GM23338 (cell line): ENCODE results near the gene FRMD1. TPM values are rescaled to one million over a fixed set of nuclear protein-coding genes. Genes with fewer than 3 reads are reported as not detected.
A peak's percentile ranks its signal among the peaks of the same experiment; 100 is the strongest.

Experiments
- ATAC-seq: fragments of 200-7000 bp; cut with Tn5 transposase; 3 replicates; pipeline ENCODE4 v1.9.1; 2020
- DNase-seq: peaks from one replicate; pipeline ENCODE4 v3.0.0-alpha.2; 2015; ENCODE audit warnings: low spot score
- H2AFZ ChIP-seq: fragments of 200-600 bp; sonication (generic); 2 replicates; pipeline ENCODE4 v1.8.0; 2016; ENCODE audit warnings: antibody characterized with exemption, mild to moderate bottlenecking, moderate library complexity
- H3F3A ChIP-seq: fragments of 200-600 bp; sonication (generic); replicated peaks from 2 replicates; pipeline ENCODE4 v1.8.0; 2017; ENCODE audit warnings: antibody characterized with exemption, mixed run types, low read depth
- H3K27ac ChIP-seq: fragments of 200-600 bp; sonication (generic); 2 replicates; pipeline ENCODE4 v1.6.1; 2016; ENCODE audit warnings: low read depth
- H3K27me3 ChIP-seq: fragments of 200-600 bp; sonication (generic); 2 replicates; pipeline ENCODE4 v1.8.0; 2016; ENCODE audit warnings: mild to moderate bottlenecking, mixed run types, moderate library complexity; ENCODE audit not compliant: insufficient read depth
- H3K36me3 ChIP-seq: fragments of 200-600 bp; sonication (generic); 2 replicates; pipeline ENCODE4 v1.8.0; 2016; ENCODE audit warnings: mild to moderate bottlenecking; ENCODE audit not compliant: insufficient read depth
- H3K4me1 ChIP-seq: fragments of 200-600 bp; sonication (generic); 2 replicates; pipeline ENCODE4 v1.8.0; 2016; ENCODE audit warnings: mild to moderate bottlenecking, moderate library complexity; ENCODE audit not compliant: insufficient read depth
- H3K4me2 ChIP-seq: fragments of 200-600 bp; sonication (generic); 2 replicates; pipeline ENCODE4 v1.7.1; 2017; ENCODE audit warnings: mixed run types
- H3K4me3 ChIP-seq: fragments of 200-600 bp; sonication (generic); 2 replicates; pipeline ENCODE4 v1.6.1; 2016; ENCODE audit warnings: mixed run types
- H3K79me2 ChIP-seq: fragments of 200-600 bp; sonication (generic); replicated peaks from 2 replicates; pipeline ENCODE4 v1.8.0; 2017; ENCODE audit warnings: mild to moderate bottlenecking; ENCODE audit not compliant: insufficient read depth
- H3K9me2 ChIP-seq: fragments of 200-600 bp; sonication (generic); 2 replicates; pipeline ENCODE4 v1.8.0; 2017; ENCODE audit not compliant: insufficient read depth
- H4K20me1 ChIP-seq: fragments of 200-600 bp; sonication (generic); replicated peaks from 2 replicates; pipeline ENCODE4 v1.8.0; 2017; ENCODE audit warnings: mild to moderate bottlenecking; ENCODE audit not compliant: insufficient read depth
- H3K27ac Mint-ChIP-seq: 2 replicates; pipeline ENCODE4 v1.8.0; 2020; ENCODE audit warnings: inconsistent platforms, mild to moderate bottlenecking, moderate library complexity, mixed read lengths
- H3K27me3 Mint-ChIP-seq: 3 replicates; pipeline ENCODE4 v1.8.0; 2022; ENCODE audit warnings: low read depth, mild to moderate bottlenecking, moderate library complexity, mixed read lengths, inconsistent platforms; ENCODE audit not compliant: insufficient read depth, poor library complexity
- H3K36me3 Mint-ChIP-seq: 3 replicates; pipeline ENCODE4 v1.8.0; 2021; ENCODE audit warnings: low read depth, mild to moderate bottlenecking, inconsistent platforms, moderate library complexity, mixed read lengths
- H3K4me1 Mint-ChIP-seq: 3 replicates; pipeline ENCODE4 v1.8.0; 2020; ENCODE audit warnings: mild to moderate bottlenecking, inconsistent platforms, mixed read lengths
- H3K4me3 Mint-ChIP-seq: 3 replicates; pipeline ENCODE4 v1.8.0; 2021; ENCODE audit warnings: moderate library complexity, mild to moderate bottlenecking, inconsistent platforms, mixed read lengths
- H3K9me3 Mint-ChIP-seq: 3 replicates; pipeline ENCODE4 v1.8.0; 2020; ENCODE audit warnings: moderate library complexity, mild to moderate bottlenecking, inconsistent platforms, mixed read lengths
- CREB1 ChIP-seq: fragments of 250-450 bp; sonication (Bioruptor Pico); IDR thresholded peaks from 2 replicates; pipeline ENCODE4 v1.5.0; 2020; ENCODE audit warnings: low read depth, mild to moderate bottlenecking, moderate library complexity
- EZH2 ChIP-seq: fragments of 200-600 bp; sonication (generic); IDR thresholded peaks from one replicate; pipeline ENCODE4 v1.8.0; 2017; ENCODE audit warnings: antibody characterized with exemption, mild to moderate bottlenecking, low read depth; ENCODE audit not compliant: unreplicated experiment
- EZH2phosphoT487 ChIP-seq: fragments of 200-600 bp; sonication (generic); IDR thresholded peaks from one replicate; pipeline ENCODE4 v1.8.1; 2018; ENCODE audit warnings: antibody characterized with exemption; ENCODE audit not compliant: unreplicated experiment
- JUNB ChIP-seq: IDR thresholded peaks from one replicate; pipeline ENCODE4 v1.6.1; 2016; ENCODE audit warnings: antibody characterized with exemption; ENCODE audit not compliant: unreplicated experiment
- NANOG ChIP-seq: IDR thresholded peaks from 2 replicates; pipeline ENCODE4 v1.6.1; 2016; ENCODE audit warnings: antibody characterized with exemption, borderline replicate concordance
- POLR2AphosphoS5 ChIP-seq: IDR thresholded peaks from 2 replicates; pipeline ENCODE4 v1.6.1; 2016; ENCODE audit warnings: antibody characterized with exemption, low read depth
- STAT1 ChIP-seq: IDR thresholded peaks from one replicate; pipeline ENCODE4 v1.6.1; 2016; ENCODE audit warnings: antibody characterized with exemption; ENCODE audit not compliant: unreplicated experiment
- ZNF114 ChIP-seq: fragments of 250-450 bp; sonication (Bioruptor Pico); IDR thresholded peaks from 2 replicates; pipeline ENCODE4 v1.5.0; 2020; ENCODE audit warnings: mild to moderate bottlenecking, moderate library complexity
- ZNF331 ChIP-seq: fragments of 250-450 bp; sonication (Bioruptor Pico); IDR thresholded peaks from 2 replicates; pipeline ENCODE4 v1.5.0; 2020; ENCODE audit warnings: low read depth, mild to moderate bottlenecking, moderate library complexity
- polyA plus RNA-seq: library from polyadenylated mRNA; unstranded; fragments of >200 nt; fragmentation: Nextera tagmentation; extraction: Ambion mirVana; gene quantifications from 2 replicates; pipeline ENCODE4 v1.2.1, GENCODE V29; 2016
- total RNA-seq: library from RNA; depleted of rRNA; stranded (reverse); fragments of >200 nt; shearing (Covaris generic); gene quantifications from 2 replicates; pipeline ENCODE4 v1.2.3, GENCODE V29; 2014
- TF ChIP-seq, protein P1 (sequence below): IDR thresholded peaks from one replicate; pipeline ENCODE4 v1.6.1; 2018; ENCODE audit warnings: antibody characterized with exemption; ENCODE audit not compliant: unreplicated experiment
- TF ChIP-seq, protein P2 (sequence below), 2 experiments: fragments of 200-600 bp in 1 of 2; sonication (generic) in 1 of 2; conservative IDR thresholded peaks; 2 replicates each; pipeline versions ENCODE4 v1.5.1 to v1.6.1; 2016 to 2017; ENCODE audit warnings: antibody characterized with exemption in 2 of 2, low read depth in 2 of 2, mild to moderate bottlenecking in 2 of 2, moderate library complexity in 1 of 2
- TF ChIP-seq, protein P3 (sequence below): fragments of 250-450 bp; sonication (Bioruptor Pico); IDR thresholded peaks from 2 replicates; pipeline ENCODE4 v1.5.0; 2020; ENCODE audit warnings: mild to moderate bottlenecking, moderate library complexity
- TF ChIP-seq, protein P4 (sequence below): IDR thresholded peaks from 2 replicates; pipeline ENCODE4 v1.6.1; 2016; ENCODE audit warnings: antibody characterized with exemption

Gene FRMD1
- total and polyA plus RNA-seq, 2 experiments from 2014 or later, result 1.0 to 2.0 TPM

DNA sequence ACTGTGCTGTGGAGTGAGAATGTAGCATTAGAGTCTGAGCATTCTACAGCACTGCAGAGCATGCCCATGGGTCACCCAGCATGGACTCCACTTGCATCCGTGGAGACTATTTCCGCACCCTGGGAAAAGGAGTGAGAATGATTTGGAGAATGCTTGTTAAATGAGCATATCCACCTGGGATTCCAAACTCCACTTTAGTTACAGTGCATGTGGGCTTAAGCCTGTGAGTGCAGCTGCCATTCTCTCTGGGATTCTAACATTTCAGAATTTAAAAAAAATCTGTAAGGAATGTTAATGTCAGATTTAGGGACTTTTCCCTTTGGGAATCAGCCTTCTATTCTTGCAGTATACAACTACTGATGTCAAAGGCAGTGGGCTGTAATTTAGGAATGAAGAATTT, 48.1 kb downstream of the FRMD1 start:
- Mint-ChIP-seq H3K36me3 (no peaks in the 10 kb centered on the region; the same call in 2 of the 3 replicates), H3K27me3 (peaks cover 14% of the 10 kb centered on the region), H3K4me3 (no peak overlapping the region), H3K4me1 (peaks cover 27% of the 10 kb centered on the region), H3K9me3 (peaks cover 8% of the 10 kb centered on the region), H3K27ac (no peak overlapping the region)
- Histone ChIP-seq H4K20me1 (no peaks in the 10 kb centered on the region), H3K4me1 (peaks cover 26% of the 10 kb centered on the region), H3K4me3 (no peak overlapping the region), H3K27ac (no peak overlapping the region), H3K79me2 (no peaks in the 10 kb centered on the region), H3F3A (peaks cover 11% of the 10 kb centered on the region; the same call in 1 of the 2 replicates), H2AFZ (no peak overlapping the region; the same call in 1 of the 2 replicates), H3K4me2 (0 out of 2 replicates have a peak overlapping the region, but pooled peaks have one; percentile 25), H3K36me3 (no peaks in the 10 kb centered on the region), H3K9me2 (no peaks in the 10 kb centered on the region), H3K27me3 (no peaks in the 10 kb centered on the region; the same call in 1 of the 2 replicates)
- DNase-seq (no peak), ATAC-seq (no peak)
- TF ChIP-seq ZNF114 (CRISPR knock-in tag), result no peak
- TF ChIP-seq NANOG, result no peak
- TF ChIP-seq, protein P1, sequence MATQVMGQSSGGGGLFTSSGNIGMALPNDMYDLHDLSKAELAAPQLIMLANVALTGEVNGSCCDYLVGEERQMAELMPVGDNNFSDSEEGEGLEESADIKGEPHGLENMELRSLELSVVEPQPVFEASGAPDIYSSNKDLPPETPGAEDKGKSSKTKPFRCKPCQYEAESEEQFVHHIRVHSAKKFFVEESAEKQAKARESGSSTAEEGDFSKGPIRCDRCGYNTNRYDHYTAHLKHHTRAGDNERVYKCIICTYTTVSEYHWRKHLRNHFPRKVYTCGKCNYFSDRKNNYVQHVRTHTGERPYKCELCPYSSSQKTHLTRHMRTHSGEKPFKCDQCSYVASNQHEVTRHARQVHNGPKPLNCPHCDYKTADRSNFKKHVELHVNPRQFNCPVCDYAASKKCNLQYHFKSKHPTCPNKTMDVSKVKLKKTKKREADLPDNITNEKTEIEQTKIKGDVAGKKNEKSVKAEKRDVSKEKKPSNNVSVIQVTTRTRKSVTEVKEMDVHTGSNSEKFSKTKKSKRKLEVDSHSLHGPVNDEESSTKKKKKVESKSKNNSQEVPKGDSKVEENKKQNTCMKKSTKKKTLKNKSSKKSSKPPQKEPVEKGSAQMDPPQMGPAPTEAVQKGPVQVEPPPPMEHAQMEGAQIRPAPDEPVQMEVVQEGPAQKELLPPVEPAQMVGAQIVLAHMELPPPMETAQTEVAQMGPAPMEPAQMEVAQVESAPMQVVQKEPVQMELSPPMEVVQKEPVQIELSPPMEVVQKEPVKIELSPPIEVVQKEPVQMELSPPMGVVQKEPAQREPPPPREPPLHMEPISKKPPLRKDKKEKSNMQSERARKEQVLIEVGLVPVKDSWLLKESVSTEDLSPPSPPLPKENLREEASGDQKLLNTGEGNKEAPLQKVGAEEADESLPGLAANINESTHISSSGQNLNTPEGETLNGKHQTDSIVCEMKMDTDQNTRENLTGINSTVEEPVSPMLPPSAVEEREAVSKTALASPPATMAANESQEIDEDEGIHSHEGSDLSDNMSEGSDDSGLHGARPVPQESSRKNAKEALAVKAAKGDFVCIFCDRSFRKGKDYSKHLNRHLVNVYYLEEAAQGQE, result no peak
- TF ChIP-seq, protein P2, sequence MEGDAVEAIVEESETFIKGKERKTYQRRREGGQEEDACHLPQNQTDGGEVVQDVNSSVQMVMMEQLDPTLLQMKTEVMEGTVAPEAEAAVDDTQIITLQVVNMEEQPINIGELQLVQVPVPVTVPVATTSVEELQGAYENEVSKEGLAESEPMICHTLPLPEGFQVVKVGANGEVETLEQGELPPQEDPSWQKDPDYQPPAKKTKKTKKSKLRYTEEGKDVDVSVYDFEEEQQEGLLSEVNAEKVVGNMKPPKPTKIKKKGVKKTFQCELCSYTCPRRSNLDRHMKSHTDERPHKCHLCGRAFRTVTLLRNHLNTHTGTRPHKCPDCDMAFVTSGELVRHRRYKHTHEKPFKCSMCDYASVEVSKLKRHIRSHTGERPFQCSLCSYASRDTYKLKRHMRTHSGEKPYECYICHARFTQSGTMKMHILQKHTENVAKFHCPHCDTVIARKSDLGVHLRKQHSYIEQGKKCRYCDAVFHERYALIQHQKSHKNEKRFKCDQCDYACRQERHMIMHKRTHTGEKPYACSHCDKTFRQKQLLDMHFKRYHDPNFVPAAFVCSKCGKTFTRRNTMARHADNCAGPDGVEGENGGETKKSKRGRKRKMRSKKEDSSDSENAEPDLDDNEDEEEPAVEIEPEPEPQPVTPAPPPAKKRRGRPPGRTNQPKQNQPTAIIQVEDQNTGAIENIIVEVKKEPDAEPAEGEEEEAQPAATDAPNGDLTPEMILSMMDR (conservative IDR thresholded peaks at IDR 0.05; ENCODE audit: low read depth in 2 of 2), result no peak
- no peak for TF ChIP-seq POLR2AphosphoS5
- TF ChIP-seq CREB1 (CRISPR knock-in tag), result no peak
- TF ChIP-seq, protein P3, sequence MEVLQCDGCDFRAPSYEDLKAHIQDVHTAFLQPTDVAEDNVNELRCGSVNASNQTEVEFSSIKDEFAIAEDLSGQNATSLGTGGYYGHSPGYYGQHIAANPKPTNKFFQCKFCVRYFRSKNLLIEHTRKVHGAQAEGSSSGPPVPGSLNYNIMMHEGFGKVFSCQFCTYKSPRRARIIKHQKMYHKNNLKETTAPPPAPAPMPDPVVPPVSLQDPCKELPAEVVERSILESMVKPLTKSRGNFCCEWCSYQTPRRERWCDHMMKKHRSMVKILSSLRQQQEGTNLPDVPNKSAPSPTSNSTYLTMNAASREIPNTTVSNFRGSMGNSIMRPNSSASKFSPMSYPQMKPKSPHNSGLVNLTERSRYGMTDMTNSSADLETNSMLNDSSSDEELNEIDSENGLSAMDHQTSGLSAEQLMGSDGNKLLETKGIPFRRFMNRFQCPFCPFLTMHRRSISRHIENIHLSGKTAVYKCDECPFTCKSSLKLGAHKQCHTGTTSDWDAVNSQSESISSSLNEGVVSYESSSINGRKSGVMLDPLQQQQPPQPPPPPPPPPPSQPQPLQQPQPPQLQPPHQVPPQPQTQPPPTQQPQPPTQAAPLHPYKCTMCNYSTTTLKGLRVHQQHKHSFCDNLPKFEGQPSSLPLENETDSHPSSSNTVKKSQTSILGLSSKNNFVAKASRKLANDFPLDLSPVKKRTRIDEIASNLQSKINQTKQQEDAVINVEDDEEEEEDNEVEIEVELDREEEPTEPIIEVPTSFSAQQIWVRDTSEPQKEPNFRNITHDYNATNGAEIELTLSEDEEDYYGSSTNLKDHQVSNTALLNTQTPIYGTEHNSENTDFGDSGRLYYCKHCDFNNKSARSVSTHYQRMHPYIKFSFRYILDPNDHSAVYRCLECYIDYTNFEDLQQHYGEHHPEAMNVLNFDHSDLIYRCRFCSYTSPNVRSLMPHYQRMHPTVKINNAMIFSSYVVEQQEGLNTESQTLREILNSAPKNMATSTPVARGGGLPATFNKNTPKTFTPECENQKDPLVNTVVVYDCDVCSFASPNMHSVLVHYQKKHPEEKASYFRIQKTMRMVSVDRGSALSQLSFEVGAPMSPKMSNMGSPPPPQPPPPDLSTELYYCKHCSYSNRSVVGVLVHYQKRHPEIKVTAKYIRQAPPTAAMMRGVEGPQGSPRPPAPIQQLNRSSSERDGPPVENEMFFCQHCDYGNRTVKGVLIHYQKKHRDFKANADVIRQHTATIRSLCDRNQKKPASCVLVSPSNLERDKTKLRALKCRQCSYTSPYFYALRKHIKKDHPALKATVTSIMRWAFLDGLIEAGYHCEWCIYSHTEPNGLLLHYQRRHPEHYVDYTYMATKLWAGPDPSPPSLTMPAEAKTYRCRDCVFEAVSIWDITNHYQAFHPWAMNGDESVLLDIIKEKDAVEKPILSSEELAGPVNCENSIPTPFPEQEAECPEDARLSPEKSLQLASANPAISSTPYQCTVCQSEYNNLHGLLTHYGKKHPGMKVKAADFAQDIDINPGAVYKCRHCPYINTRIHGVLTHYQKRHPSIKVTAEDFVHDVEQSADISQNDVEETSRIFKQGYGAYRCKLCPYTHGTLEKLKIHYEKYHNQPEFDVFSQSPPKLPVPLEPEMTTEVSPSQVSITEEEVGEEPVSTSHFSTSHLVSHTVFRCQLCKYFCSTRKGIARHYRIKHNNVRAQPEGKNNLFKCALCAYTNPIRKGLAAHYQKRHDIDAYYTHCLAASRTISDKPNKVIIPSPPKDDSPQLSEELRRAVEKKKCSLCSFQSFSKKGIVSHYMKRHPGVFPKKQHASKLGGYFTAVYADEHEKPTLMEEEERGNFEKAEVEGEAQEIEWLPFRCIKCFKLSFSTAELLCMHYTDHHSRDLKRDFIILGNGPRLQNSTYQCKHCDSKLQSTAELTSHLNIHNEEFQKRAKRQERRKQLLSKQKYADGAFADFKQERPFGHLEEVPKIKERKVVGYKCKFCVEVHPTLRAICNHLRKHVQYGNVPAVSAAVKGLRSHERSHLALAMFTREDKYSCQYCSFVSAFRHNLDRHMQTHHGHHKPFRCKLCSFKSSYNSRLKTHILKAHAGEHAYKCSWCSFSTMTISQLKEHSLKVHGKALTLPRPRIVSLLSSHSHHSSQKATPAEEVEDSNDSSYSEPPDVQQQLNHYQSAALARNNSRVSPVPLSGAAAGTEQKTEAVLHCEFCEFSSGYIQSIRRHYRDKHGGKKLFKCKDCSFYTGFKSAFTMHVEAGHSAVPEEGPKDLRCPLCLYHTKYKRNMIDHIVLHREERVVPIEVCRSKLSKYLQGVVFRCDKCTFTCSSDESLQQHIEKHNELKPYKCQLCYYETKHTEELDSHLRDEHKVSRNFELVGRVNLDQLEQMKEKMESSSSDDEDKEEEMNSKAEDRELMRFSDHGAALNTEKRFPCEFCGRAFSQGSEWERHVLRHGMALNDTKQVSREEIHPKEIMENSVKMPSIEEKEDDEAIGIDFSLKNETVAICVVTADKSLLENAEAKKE (CRISPR knock-in tag), result no peak
- TF ChIP-seq STAT1, result no peak
- no peak for TF ChIP-seq ZNF331 (CRISPR knock-in tag)
- TF ChIP-seq, protein P4, sequence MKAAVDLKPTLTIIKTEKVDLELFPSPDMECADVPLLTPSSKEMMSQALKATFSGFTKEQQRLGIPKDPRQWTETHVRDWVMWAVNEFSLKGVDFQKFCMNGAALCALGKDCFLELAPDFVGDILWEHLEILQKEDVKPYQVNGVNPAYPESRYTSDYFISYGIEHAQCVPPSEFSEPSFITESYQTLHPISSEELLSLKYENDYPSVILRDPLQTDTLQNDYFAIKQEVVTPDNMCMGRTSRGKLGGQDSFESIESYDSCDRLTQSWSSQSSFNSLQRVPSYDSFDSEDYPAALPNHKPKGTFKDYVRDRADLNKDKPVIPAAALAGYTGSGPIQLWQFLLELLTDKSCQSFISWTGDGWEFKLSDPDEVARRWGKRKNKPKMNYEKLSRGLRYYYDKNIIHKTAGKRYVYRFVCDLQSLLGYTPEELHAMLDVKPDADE, result no peak
- TF ChIP-seq EZH2, result no peak
- no peak for TF ChIP-seq EZH2phosphoT487
- no peak for TF ChIP-seq JUNB
